T47D (cell line): ENCODE results near the gene CRKL.

ENCODE experiments used
- DNase-seq, 2 experiments: peaks; one replicate each; pipeline versions ENCODE4 v3.0.0 to v3.0.0-alpha.2; 2011 to 2012; ENCODE audit warnings: low read depth in 1 of 2, low spot score in 1 of 2
- JUND ChIP-seq: IDR thresholded peaks from 2 replicates; pipeline ENCODE4 v1.6.1; 2012; ENCODE audit warnings: low read depth
- in situ Hi-C: cut with HindIII; loops from 2 replicates; pipeline ENCODE4 v1.10.0; 2016; ENCODE audit warnings: low sequenced_read_pairs, low pct_unique_long_range_greater_than_20kb

CRKL gene

GRCh38 chr22:20943104-20943933 is 26.1 kb downstream of the CRKL start:
- in situ Hi-C loops, result no loop called here
- DNase-seq, result no peak
- no peak for TF ChIP-seq JUND

GRCh38 chr22:20944042-20944441 is 26.8 kb downstream of the CRKL start:
- TF ChIP-seq JUND, result no peak
- in situ Hi-C loops, result no loop called here

GRCh38 chr22:20945578-20945934 is 28.3 kb downstream of the CRKL start:
- TF ChIP-seq JUND, result no peak
- in situ Hi-C loops, result no loop called here

More at GRCh38 chr22:20944042-20944441, 26.8 kb downstream of the CRKL start:
- no peak for DNase-seq

GRCh38 chr22:20946080-20946986 is 29.1 kb downstream of the CRKL start:
- no peak for DNase-seq
- TF ChIP-seq JUND, result no peak
- in situ Hi-C loops, result no loop called here

More at GRCh38 chr22:20945578-20945934, 28.3 kb downstream of the CRKL start:
- no peak for DNase-seq

GRCh38 chr22:20946991-20947390 is 29.8 kb downstream of the CRKL start:
- in situ Hi-C loops, result no loop called here
- no peak for TF ChIP-seq JUND
- no peak for DNase-seq

- no peak for DNase-seq
- no peak for TF ChIP-seq JUND
- in situ Hi-C loops, result no loop called here
Observed at GRCh38 chr22:20948450-20948849, 31.2 kb downstream of the CRKL start.

- TF ChIP-seq JUND, result no peak
- DNase-seq, result no peak
- in situ Hi-C loops, result no loop called here
Observed at GRCh38 chr22:20948989-20949388, 31.8 kb downstream of the CRKL start.

GRCh38 chr22:20949698-20950183 is 32.5 kb downstream of the CRKL start:
- no peak for DNase-seq
- in situ Hi-C loops, result no loop called here
- TF ChIP-seq JUND, result no peak

- no peak for DNase-seq
- in situ Hi-C loops, result no loop called here
- no peak for TF ChIP-seq JUND
Observed at GRCh38 chr22:20951151-20951931, 34.1 kb downstream of the CRKL start.

GRCh38 chr22:20951932-20952380 is 34.7 kb downstream of the CRKL start:
- TF ChIP-seq JUND, result no peak
- in situ Hi-C loops, result no loop called here
- DNase-seq, result no peak

GRCh38 chr22:20952544-20953341 is 35.5 kb downstream of the CRKL start:
- TF ChIP-seq JUND, result no peak
- in situ Hi-C loops, result no loop called here
- DNase-seq, result no peak

GRCh38 chr22:20953342-20953608 is 36.1 kb downstream of the CRKL start:
- TF ChIP-seq JUND, result no peak
- DNase-seq, result no peak
- in situ Hi-C loops, result no loop called here
